PC-9 (cell line): ENCODE results near the gene PRSS33. TPM values are rescaled to one million over a fixed set of nuclear protein-coding genes. Genes with fewer than 3 reads are reported as not detected.

Experiments used
- BruUV-seq: library from RNA; stranded (reverse); fragments of 400-500 nt; replicated peaks from 2 replicates; lab custom pipeline; 2021; lab: Mats Ljungman, UMichigan
- CTCF ChIA-PET: fragments of 300-600 bp; sonication (Branson Sonifier 250); formaldehyde crosslinking; loops from one replicate; lab custom pipeline; 2022; ENCODE audit warnings: antibody characterized with exemption; lab: Charles Lee
- POLR2A ChIA-PET: fragments of 300-600 bp; sonication (Branson Sonifier 250); formaldehyde crosslinking; loops from one replicate; lab custom pipeline; 2022; ENCODE audit warnings: antibody characterized with exemption; ENCODE audit not compliant: unreplicated experiment; lab: Charles Lee
- DNase-seq, 2 experiments: peaks; one replicate each; pipeline versions ENCODE4 v3.0.0 to v3.0.0-alpha.2; 2015 to 2022; ENCODE audit warnings: mixed read lengths in 1 of 2
- H2AFZ ChIP-seq: fragments of 200-600 bp; sonication (generic); 2 replicates; pipeline ENCODE4 v1.8.1; 2017; ENCODE audit warnings: antibody characterized with exemption
- H3F3A ChIP-seq: fragments of 200-600 bp; sonication (generic); 2 replicates; pipeline ENCODE4 v1.8.1; 2017; ENCODE audit warnings: antibody characterized with exemption, mild to moderate bottlenecking, low read depth; ENCODE audit not compliant: insufficient read depth
- H3K27ac ChIP-seq: fragments of 200-600 bp; sonication (generic); 2 replicates; pipeline ENCODE4 v1.6.1; 2016; ENCODE audit warnings: mixed run types
- H3K27me3 ChIP-seq: fragments of 200-600 bp; sonication (generic); 2 replicates; pipeline ENCODE4 v1.6.1; 2016; ENCODE audit warnings: low read depth, mixed run types; ENCODE audit not compliant: insufficient read depth
- H3K36me3 ChIP-seq: fragments of 200-600 bp; sonication (generic); 2 replicates; pipeline ENCODE4 v1.6.1; 2016; ENCODE audit warnings: low read depth, mixed run types
- H3K4me1 ChIP-seq: fragments of 200-600 bp; sonication (generic); replicated peaks from 2 replicates; pipeline ENCODE4 v1.6.1; 2016; ENCODE audit warnings: mixed run types; ENCODE audit not compliant: insufficient read depth
- H3K4me2 ChIP-seq: fragments of 200-600 bp; sonication (generic); 2 replicates; pipeline ENCODE4 v1.6.1; 2017; ENCODE audit warnings: mixed run types
- H3K4me3 ChIP-seq: fragments of 200-600 bp; sonication (generic); 2 replicates; pipeline ENCODE4 v1.6.1; 2016; ENCODE audit warnings: mixed run types
- H3K79me2 ChIP-seq: fragments of 200-600 bp; sonication (generic); 2 replicates; pipeline ENCODE4 v1.6.1; 2017; ENCODE audit warnings: low read depth, mixed run types
- H3K9me2 ChIP-seq: fragments of 200-600 bp; sonication (generic); 2 replicates; pipeline ENCODE4 v1.8.1; 2017; ENCODE audit warnings: mild to moderate bottlenecking; ENCODE audit not compliant: insufficient read depth
- H3K9me3 ChIP-seq: fragments of 200-600 bp; sonication (generic); 2 replicates; pipeline ENCODE4 v1.8.1; 2016; ENCODE audit warnings: low read depth; ENCODE audit not compliant: insufficient read depth
- H4K20me1 ChIP-seq: fragments of 200-600 bp; sonication (generic); 2 replicates; pipeline ENCODE4 v1.8.1; 2017; ENCODE audit not compliant: insufficient read depth
- CTCF ChIP-seq: fragments of 200-600 bp; sonication (generic); conservative IDR thresholded peaks from 2 replicates; pipeline ENCODE4 v1.6.1; 2017; ENCODE audit warnings: mixed run types, antibody characterized with exemption, mild to moderate bottlenecking, moderate library complexity
- EZH2 ChIP-seq: fragments of 200-600 bp; sonication (generic); IDR thresholded peaks from 2 replicates; pipeline ENCODE4 v1.8.0; 2017; ENCODE audit warnings: antibody characterized with exemption, low read depth
- intact Hi-C: fragments of 100-400 bp; cut with micrococcal nuclease; formaldehyde crosslinking; loops from one replicate; pipeline ENCODE4 v1.10.0; 2022; ENCODE audit not compliant: unreplicated experiment
- total RNA-seq: library from RNA; stranded (reverse); gene quantifications from 2 replicates; pipeline ENCODE4 v1.2.3, GENCODE V29; 2021

PRSS33 gene
- total RNA-seq, 1 experiment from 2014 or later: 0.33 TPM

GRCh38 chr16:2739625-2740430 is 47.5 kb downstream of the PRSS33 start:
- intact Hi-C loops: no loop called here
- no peak for DNase-seq
- POLR2A ChIA-PET: interaction anchor here (0.6 kb wide), 1 partner anchor 140 kb away, joined by 7 read pairs; no protein-coding TSS in a partner anchor
- no peak overlapping the region for H3K4me2 ChIP-seq
- H3F3A ChIP-seq: no peaks in the 10 kb centered on the region
- H3K79me2 ChIP-seq: no peaks in the 10 kb centered on the region
- TF ChIP-seq EZH2: no peak
- no peak for TF ChIP-seq CTCF
- no peaks in the 10 kb centered on the region for H3K9me2 ChIP-seq
- H3K27me3 ChIP-seq: no peaks in the 10 kb centered on the region
- no peaks in the 10 kb centered on the region for H3K36me3 ChIP-seq
- CTCF ChIA-PET: no interaction called here
- no peak overlapping the region for H3K27ac ChIP-seq
- H3K4me3 ChIP-seq: no peak overlapping the region
- H4K20me1 ChIP-seq: no peaks in the 10 kb centered on the region
- H3K4me1 ChIP-seq: no peaks in the 10 kb centered on the region
- H3K9me3 ChIP-seq: no peaks in the 10 kb centered on the region
- H2AFZ ChIP-seq: no peak overlapping the region
- BruUV-seq: no TSS peak

- Histone ChIP-seq H3K9me2 (no peaks in the 10 kb centered on the region), H4K20me1 (no peaks in the 10 kb centered on the region), H3K4me3 (no peak overlapping the region), H2AFZ (no peak overlapping the region), H3F3A (no peaks in the 10 kb centered on the region), H3K4me1 (no peaks in the 10 kb centered on the region), H3K79me2 (no peaks in the 10 kb centered on the region), H3K27me3 (no peaks in the 10 kb centered on the region), H3K27ac (no peak overlapping the region), H3K4me2 (no peak overlapping the region), H3K9me3 (no peaks in the 10 kb centered on the region), H3K36me3 (no peaks in the 10 kb centered on the region)
- intact Hi-C loops: no loop called here
- BruUV-seq: no TSS peak
- TF ChIP-seq EZH2 (no peak), CTCF (no peak)
- CTCF ChIA-PET: no interaction called here
- POLR2A ChIA-PET: interaction anchor here (0.7 kb wide), 1 partner anchor 189 kb away, joined by 4 read pairs; no protein-coding TSS in a partner anchor
- DNase-seq: no peak
These were observed 48.7 kb downstream of the PRSS33 start for GRCh38 chr16:2738615-2739014.

GRCh38 chr16:2737895-2738418 is 49.4 kb downstream of the PRSS33 start:
- H3K27me3 ChIP-seq: no peaks in the 10 kb centered on the region
- POLR2A ChIA-PET: no interaction called here
- CTCF ChIA-PET: interaction anchor here (0.6 kb wide), 1 partner anchor 10 kb away, joined by 5 read pairs; no protein-coding TSS in a partner anchor
- TF ChIP-seq EZH2 (no peak), CTCF (no peak)
- no TSS peak for BruUV-seq
- intact Hi-C loops: no loop called here
- no peaks in the 10 kb centered on the region for H3K9me2 ChIP-seq
- no peak for DNase-seq
- H3K4me3 ChIP-seq: no peak overlapping the region
- H3K4me1 ChIP-seq: no peaks in the 10 kb centered on the region
- no peaks in the 10 kb centered on the region for H3K36me3 ChIP-seq
- H3K9me3 ChIP-seq: no peaks in the 10 kb centered on the region
- no peak overlapping the region for H3K27ac ChIP-seq
- no peaks in the 10 kb centered on the region for H4K20me1 ChIP-seq
- no peaks in the 10 kb centered on the region for H3K79me2 ChIP-seq
- H3F3A ChIP-seq: no peaks in the 10 kb centered on the region
- H2AFZ ChIP-seq: no peak overlapping the region
- no peak overlapping the region for H3K4me2 ChIP-seq
